Progenitor cell of endocrine pancreas (in vitro differentiated cells): ENCODE measurements around the gene C14orf132. TPM values are rescaled to one million over a fixed set of nuclear protein-coding genes. Genes with fewer than 3 reads are reported as not detected.
A peak's percentile ranks its signal among the peaks of the same experiment; 100 is the strongest.

Source experiments
- DNase-seq: peaks from one replicate; pipeline ENCODE4 v3.0.0; 2021; ENCODE audit warnings: low spot score; ENCODE audit not compliant: unreplicated experiment
- H3K27ac Mint-ChIP-seq: 2 replicates; pipeline ENCODE4 v1.8.0; 2021; ENCODE audit warnings: mild to moderate bottlenecking, moderate library complexity, mixed read lengths
- H3K27me3 Mint-ChIP-seq: 2 replicates; pipeline ENCODE4 v1.8.0; 2021; ENCODE audit warnings: mixed read lengths
- H3K36me3 Mint-ChIP-seq: 2 replicates; pipeline ENCODE4 v1.8.0; 2022; ENCODE audit warnings: mixed read lengths; ENCODE audit not compliant: insufficient read depth
- H3K4me1 Mint-ChIP-seq: 2 replicates; pipeline ENCODE4 v1.8.0; 2021; ENCODE audit warnings: low read depth, mixed read lengths
- H3K4me3 Mint-ChIP-seq: 2 replicates; pipeline ENCODE4 v1.8.0; 2021; ENCODE audit warnings: low read depth, mild to moderate bottlenecking, moderate library complexity, mixed read lengths
- H3K9me3 Mint-ChIP-seq: 2 replicates; pipeline ENCODE4 v1.8.0; 2021; ENCODE audit warnings: low read depth, mixed read lengths
- long read RNA-seq: library from polyadenylated mRNA; unstranded; transcript quantifications from one replicate; pipeline ENCODE4 v2.0.0, GENCODE V29; 2020
- total RNA-seq: library from RNA; stranded (reverse); gene quantifications from 2 replicates; pipeline ENCODE4 v1.2.1, GENCODE V29; 2021
- TF ChIP-seq, protein P1 (sequence below): fragments of 200-600 bp; sonication (generic); IDR thresholded peaks from one replicate; pipeline ENCODE4 v1.5.0; 2021; ENCODE audit warnings: antibody characterized with exemption, mild to moderate bottlenecking; ENCODE audit not compliant: unreplicated experiment

Gene C14orf132
- 49.6 and 58.3 TPM in 2 replicates for total RNA-seq
- long read RNA-seq, full-length matches to known transcripts = 32 of 60 reads
- long read RNA-seq, partial matches to known transcripts = 0 of 60 reads
- long read RNA-seq, other reads (novel, unspliced or antisense) = 28 of 60 reads

DNA sequence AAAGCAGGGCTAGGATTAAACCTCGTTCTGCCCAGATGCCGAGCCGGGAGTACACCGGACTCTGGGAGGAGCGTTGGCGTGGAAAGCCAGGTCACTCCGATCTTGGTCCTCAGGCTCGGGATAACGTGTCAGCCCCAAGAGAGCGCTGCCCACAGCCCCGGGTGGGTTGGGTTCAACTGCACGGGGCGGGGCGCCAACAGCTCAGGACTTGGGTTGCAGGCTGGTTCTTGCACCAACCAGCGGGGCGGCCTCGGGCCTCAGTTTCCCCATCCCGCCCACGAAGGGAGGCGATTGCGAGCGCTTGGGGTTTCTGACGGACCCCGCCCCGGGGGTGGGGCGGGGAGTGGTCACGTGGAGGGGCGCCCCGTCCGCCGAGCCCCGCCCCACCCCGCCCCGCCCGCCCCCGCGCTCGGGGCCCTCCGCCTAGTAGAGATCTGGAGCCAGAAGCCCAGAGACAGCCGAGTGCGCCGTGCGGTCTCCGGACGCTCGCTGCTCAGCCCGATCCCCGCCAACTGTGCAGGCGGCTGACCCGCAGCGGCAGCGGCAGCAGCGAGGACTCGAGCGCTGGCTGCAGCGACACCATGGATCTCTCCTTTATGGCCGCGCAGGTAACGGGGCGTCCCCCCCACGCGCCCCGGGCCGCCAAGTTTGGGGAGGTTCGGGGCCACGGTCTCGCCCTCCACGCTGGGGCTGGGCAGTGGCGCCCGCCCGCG is at the start of gene C14orf132:
TSS of gene C14orf132 (plus strand) at position 443 of the 713 bp plus-strand sequence. CDS start at position 582, 139 bp downstream.
- H3K36me3 Mint-ChIP-seq = peaks cover 2% of the 10 kb centered on the region
- peak; percentile 54 for DNase-seq
- H3K4me3 Mint-ChIP-seq = peak within 1 kb of the TSS; percentile 90
- no peaks in the 10 kb centered on the region for H3K9me3 Mint-ChIP-seq
- H3K27me3 Mint-ChIP-seq = peaks cover 28% of the 10 kb centered on the region
- peaks cover 7% of the 10 kb centered on the region for H3K4me1 Mint-ChIP-seq
- H3K27ac Mint-ChIP-seq = peak within 1 kb of the TSS; percentile 96
- TF ChIP-seq, protein P1, sequence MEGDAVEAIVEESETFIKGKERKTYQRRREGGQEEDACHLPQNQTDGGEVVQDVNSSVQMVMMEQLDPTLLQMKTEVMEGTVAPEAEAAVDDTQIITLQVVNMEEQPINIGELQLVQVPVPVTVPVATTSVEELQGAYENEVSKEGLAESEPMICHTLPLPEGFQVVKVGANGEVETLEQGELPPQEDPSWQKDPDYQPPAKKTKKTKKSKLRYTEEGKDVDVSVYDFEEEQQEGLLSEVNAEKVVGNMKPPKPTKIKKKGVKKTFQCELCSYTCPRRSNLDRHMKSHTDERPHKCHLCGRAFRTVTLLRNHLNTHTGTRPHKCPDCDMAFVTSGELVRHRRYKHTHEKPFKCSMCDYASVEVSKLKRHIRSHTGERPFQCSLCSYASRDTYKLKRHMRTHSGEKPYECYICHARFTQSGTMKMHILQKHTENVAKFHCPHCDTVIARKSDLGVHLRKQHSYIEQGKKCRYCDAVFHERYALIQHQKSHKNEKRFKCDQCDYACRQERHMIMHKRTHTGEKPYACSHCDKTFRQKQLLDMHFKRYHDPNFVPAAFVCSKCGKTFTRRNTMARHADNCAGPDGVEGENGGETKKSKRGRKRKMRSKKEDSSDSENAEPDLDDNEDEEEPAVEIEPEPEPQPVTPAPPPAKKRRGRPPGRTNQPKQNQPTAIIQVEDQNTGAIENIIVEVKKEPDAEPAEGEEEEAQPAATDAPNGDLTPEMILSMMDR = no peak

DNA sequence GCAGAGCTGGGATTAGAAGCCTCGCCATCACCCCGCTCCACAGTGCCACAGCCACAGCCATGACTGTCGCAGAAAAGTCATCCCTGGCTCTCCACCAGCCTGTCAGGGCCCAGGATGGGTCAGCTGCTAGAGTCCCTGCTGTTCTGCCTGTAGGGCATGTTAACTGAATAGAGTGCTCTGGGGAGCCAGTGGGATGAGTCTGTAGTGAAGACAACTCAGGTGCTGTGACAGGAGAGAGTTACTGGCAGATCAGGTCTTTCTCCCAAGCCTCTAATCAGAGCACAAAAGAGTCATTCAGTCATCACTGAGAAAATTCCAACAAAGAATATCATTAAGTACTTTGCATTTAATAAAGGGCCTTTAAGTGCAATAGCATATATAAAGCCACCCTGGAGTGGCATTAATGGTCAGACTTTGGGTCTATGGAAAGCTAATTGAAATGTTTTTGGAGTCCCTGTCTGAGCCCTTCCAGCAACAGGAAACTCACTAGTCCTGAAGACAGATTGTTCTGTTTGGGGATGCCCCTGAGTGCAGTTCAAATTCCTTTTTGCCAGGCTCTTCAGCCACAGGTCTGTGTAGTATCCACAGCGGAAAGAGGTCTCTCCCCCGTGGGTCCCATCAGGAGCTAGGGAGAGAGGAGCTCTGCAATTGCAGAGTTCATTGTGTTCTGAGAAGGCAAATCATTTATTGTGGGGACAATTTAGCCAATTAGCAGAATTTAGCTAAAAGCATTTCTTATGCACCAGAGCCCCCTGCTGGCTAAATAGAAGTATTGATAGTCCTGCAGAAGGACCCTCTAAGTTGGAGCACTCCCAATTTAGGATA is 45.2 kb upstream of the C14orf132 start:
- Mint-ChIP-seq H3K4me3 (no peak overlapping the region), H3K9me3 (peaks cover 18% of the 10 kb centered on the region), H3K27ac (no peak overlapping the region), H3K36me3 (peaks cover 3% of the 10 kb centered on the region), H3K27me3 (peaks cover 5% of the 10 kb centered on the region), H3K4me1 (peaks cover 2% of the 10 kb centered on the region)
- TF ChIP-seq, protein P1 = peak; percentile 94
- peak; percentile 27 for DNase-seq

DNA sequence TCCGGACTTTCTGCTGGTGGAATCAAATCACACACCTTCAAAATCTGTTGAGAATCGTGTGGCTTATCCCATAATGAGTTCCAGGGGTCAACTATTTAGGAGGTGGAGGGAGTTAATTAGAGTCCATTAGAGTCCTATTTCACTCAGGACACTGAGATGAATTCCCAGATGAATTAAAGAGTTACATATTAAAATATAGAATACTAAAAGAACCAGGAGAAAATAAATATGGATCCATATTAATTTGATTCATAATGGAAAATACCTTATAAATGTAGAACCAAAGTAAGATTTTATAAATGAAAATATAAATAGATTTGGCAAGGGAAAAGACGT is 44.6 kb upstream of the C14orf132 start:
- H3K36me3 Mint-ChIP-seq = peaks cover 3% of the 10 kb centered on the region
- TF ChIP-seq, protein P1 = no peak
- no peak overlapping the region for H3K4me3 Mint-ChIP-seq
- H3K27me3 Mint-ChIP-seq = peaks cover 5% of the 10 kb centered on the region
- DNase-seq = no peak
- peaks cover 18% of the 10 kb centered on the region for H3K9me3 Mint-ChIP-seq
- H3K27ac Mint-ChIP-seq = no peak overlapping the region
- H3K4me1 Mint-ChIP-seq = peaks cover 2% of the 10 kb centered on the region

DNA sequence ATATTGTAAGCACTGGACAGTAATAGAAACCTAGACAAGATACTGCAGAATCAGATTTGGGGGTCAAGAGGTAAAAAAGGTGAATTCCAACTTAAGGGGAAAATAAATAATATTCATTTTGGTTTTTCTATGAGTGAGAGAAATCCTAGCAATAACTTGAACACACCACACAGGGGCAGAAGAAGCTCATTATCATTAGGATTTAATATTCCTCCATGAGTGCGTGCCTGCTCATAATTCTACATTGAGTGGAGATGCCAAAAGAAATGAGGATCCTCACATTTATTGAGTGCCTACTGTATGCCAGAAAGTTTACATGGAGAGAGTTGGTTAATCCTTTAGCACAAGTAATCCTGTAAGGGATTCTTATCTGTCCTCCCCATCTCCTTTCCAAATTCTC is 40.5 kb upstream of the C14orf132 start:
- Mint-ChIP-seq H3K4me3 (no peak overlapping the region), H3K27ac (no peak overlapping the region), H3K4me1 (peaks cover 2% of the 10 kb centered on the region), H3K36me3 (no peaks in the 10 kb centered on the region), H3K9me3 (peaks cover 5% of the 10 kb centered on the region), H3K27me3 (peaks cover 5% of the 10 kb centered on the region)
- DNase-seq = no peak
- TF ChIP-seq, protein P1 = peak; percentile 41

DNA sequence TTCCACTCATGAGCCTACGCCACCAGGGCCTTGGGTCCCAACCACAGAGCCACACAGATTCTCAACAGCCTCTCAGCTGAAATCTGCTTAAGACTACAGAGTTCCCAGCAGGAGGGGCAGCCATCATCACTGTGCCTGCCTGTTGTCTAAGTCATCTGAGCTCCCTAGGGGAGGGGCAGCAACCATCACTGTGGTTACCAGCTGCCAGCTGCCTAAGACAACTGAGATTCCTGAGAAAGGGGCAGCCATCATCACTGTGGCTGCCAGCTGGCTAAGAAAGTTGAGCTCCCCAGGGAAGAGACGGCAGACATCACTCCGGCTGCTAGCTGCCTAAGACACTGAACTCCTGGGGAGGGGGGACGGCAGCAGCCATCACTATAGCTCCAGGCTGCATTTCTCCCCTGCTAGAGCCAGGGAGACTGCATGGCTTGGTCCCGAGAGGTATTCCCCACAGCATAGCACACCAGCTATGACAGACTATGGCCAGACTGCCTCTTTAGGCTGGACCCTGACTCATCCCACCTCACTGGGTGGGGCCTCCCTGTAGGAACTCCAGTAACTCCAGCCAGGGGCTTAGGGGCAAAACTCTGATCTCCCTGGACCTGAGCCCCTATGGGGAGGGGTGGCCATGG is 37.2 kb upstream of the C14orf132 start:
- Mint-ChIP-seq H3K36me3 (peaks cover 3% of the 10 kb centered on the region), H3K4me3 (no peak overlapping the region), H3K9me3 (peaks cover 17% of the 10 kb centered on the region), H3K4me1 (no peaks in the 10 kb centered on the region), H3K27me3 (peaks cover 9% of the 10 kb centered on the region), H3K27ac (no peak overlapping the region)
- TF ChIP-seq, protein P1 = no peak
- DNase-seq = no peak
